Heart right ventricle (tissue), 16 donors: Measurements from ENCODE around the gene ALG1. TPM values are rescaled to one million over a fixed set of nuclear protein-coding genes. Genes with fewer than 3 reads are reported as not detected.
"Not testable (repeated sequence)": the region's sequence is repeated elsewhere in the genome, so short reads cannot be mapped to it uniquely, and the experiment has no call there.

Source experiments
- ATAC-seq, 8 donors: fragments of 200-7000 bp; cut with Tn5 transposase; one replicate each; pipeline ENCODE4 v1.9.1; 2020; ENCODE audit warnings: mild to moderate bottlenecking in 8 of 8, moderate library complexity in 8 of 8, moderate number of reproducible peaks in 1 of 8
- DNase-seq, 2 donors: peaks; one replicate each; pipeline ENCODE4 v3.0.0-alpha.2; 2020
- H3K27ac ChIP-seq, 10 donors: fragments of 200-600 bp; sonication (generic) in 2 of 10; one replicate each; pipeline versions ENCODE4 v1.5.0 to v1.8.0; 2020 to 2022; ENCODE audit warnings: mild to moderate bottlenecking in 3 of 10
- H3K27me3 ChIP-seq, 7 donors: fragments of 200-600 bp; one replicate each; pipeline ENCODE4 v1.8.0; 2021 to 2022; ENCODE audit warnings: mild to moderate bottlenecking in 2 of 7
- H3K36me3 ChIP-seq, 9 donors: fragments of 200-600 bp; sonication (generic) in 1 of 9; one replicate each; pipeline versions ENCODE4 v1.5.0 to v1.8.0; 2020 to 2022; ENCODE audit warnings: mild to moderate bottlenecking in 2 of 9
- H3K4me1 ChIP-seq, 9 donors: fragments of 200-600 bp; sonication (generic) in 1 of 9; one replicate each; pipeline versions ENCODE4 v1.5.0 to v1.8.0; 2020 to 2022; ENCODE audit warnings: mild to moderate bottlenecking in 4 of 9
- H3K4me3 ChIP-seq, 10 donors: fragments of 200-600 bp; sonication (generic) in 2 of 10; one replicate each; pipeline versions ENCODE4 v1.5.0 to v1.8.0; 2020 to 2022; ENCODE audit warnings: mild to moderate bottlenecking in 7 of 10, moderate library complexity in 2 of 10
- H3K9me3 ChIP-seq, 11 donors: fragments of 200-600 bp in 10 of 11; sonication (generic) in 2 of 11; one replicate each; pipeline versions ENCODE4 v1.5.0 to v1.8.0; 2013 to 2022; ENCODE audit warnings: mild to moderate bottlenecking in 2 of 11, control low read depth in 1 of 11, moderate library complexity in 1 of 11
- WGBS, 2 donors: extraction: QIAGEN DNeasy Blood & Tissue Kit; methylation state at CpG; one replicate each; pipeline ENCODE4 v1.1.7; 2013; ENCODE audit warnings: inconsistent platforms in 1 of 2; 5-methylcytosine and 5-hydroxymethylcytosine counted together
- intact Hi-C, 10 donors: fragments of 100-400 bp; cut with DNase I; formaldehyde crosslinking; loops; one replicate each; pipeline versions ENCODE4 v1.11.1 to v1.14.2; 2022
- polyA plus RNA-seq, 2 donors: library from polyadenylated mRNA; stranded (reverse); fragments of 200-250 nt; gene quantifications; one replicate each; pipeline ENCODE4 v1.2.3, GENCODE V29; 2013
- total RNA-seq, 10 donors: library from RNA; stranded (reverse); fragmentation: NEBNext Ultra II Directional in 3 of 10; extraction: Animal tissue kit (Norgen Biotek cat#: 25700) in 3 of 10; gene quantifications; one replicate each; pipeline versions ENCODE4 v1.2.1 to v1.2.4, GENCODE V29; 2021 to 2023
- TF ChIP-seq, protein P1 (sequence below), 9 donors: fragments of 200-600 bp; sonication (generic) in 2 of 9; IDR thresholded peaks; one replicate each; pipeline versions ENCODE4 v1.5.0 to v1.8.0; 2021 to 2022; ENCODE audit warnings: antibody characterized with exemption in 9 of 9, mild to moderate bottlenecking in 5 of 9, moderate library complexity in 1 of 9
- donor health status: Arrhythmogenic right ventricular cardiomyopathy.
- donor health status: ischemic (EF 13 %, LVEDD 7.1; RV severe dilation, severe dysfunction).
- donor health status: healthy with polysubstance abuse.
- donor health status: DM: no; HTN: yes; CAD: no.
- donor health status: DM: no; HTN: no; CAD: no.
- donor health status: ischemic (EF 25% LVEDD 6.9; RV normal size, moderate dysfunction).
- donor health status: ischemic (EF 25% LVEDD 5.7; RV mildly dilated, moderate dysfunction).
- donor health status: healthy.
- donor health status: DM: yes; HTN: yes; CAD: no.
- donor health status: Ischemic cardiomyopathy.
- donor health status: ischemic (EF 35%, LVEDD 5.7; RV mildly dilated, moderate dysfunction).
- donor health status: nonischemic (EF 11% LVEDD 7.7; RV severe dilation, severe dysfunction).
- donor health status: DM: yes; HTN: yes; CAD: no.
- donor health status: PGD.
- donor health status: ischemic (EF 29% LVEDD 5.4; RV normal size, mild dysfunction).
- donor health status: nonischemic (EF 23%, LVEDD 6.1; RV moderate dilation, normal function).

ALG1 gene
- total and polyA plus RNA-seq, 12 donors = 4.9 to 13.7 (median 8.4) TPM

- H3K27me3 ChIP-seq, H3K4me1 ChIP-seq, H3K9me3 ChIP-seq, H3K4me3 ChIP-seq, DNase-seq, H3K27ac ChIP-seq, intact Hi-C loops, ATAC-seq: not testable (repeated sequence)
- peaks cover 0 to 87% (median 5%) of the 10 kb centered on the region in 9 donors for H3K36me3 ChIP-seq
- WGBS, 2 donors = 83 to 91% methylated on average over 10 to 11 of the region's 11 CpGs
These were observed 12.6 kb downstream of the ALG1 start for GRCh38 chr16:5084099-5084731.

GRCh38 chr16:5084802-5085201 is 13.2 kb downstream of the ALG1 start:
- H3K4me3 ChIP-seq, ATAC-seq, H3K9me3 ChIP-seq, H3K27me3 ChIP-seq, H3K27ac ChIP-seq, H3K4me1 ChIP-seq, intact Hi-C loops: not testable (repeated sequence)
- TF ChIP-seq, protein P1, sequence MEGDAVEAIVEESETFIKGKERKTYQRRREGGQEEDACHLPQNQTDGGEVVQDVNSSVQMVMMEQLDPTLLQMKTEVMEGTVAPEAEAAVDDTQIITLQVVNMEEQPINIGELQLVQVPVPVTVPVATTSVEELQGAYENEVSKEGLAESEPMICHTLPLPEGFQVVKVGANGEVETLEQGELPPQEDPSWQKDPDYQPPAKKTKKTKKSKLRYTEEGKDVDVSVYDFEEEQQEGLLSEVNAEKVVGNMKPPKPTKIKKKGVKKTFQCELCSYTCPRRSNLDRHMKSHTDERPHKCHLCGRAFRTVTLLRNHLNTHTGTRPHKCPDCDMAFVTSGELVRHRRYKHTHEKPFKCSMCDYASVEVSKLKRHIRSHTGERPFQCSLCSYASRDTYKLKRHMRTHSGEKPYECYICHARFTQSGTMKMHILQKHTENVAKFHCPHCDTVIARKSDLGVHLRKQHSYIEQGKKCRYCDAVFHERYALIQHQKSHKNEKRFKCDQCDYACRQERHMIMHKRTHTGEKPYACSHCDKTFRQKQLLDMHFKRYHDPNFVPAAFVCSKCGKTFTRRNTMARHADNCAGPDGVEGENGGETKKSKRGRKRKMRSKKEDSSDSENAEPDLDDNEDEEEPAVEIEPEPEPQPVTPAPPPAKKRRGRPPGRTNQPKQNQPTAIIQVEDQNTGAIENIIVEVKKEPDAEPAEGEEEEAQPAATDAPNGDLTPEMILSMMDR (IDR thresholded peaks at IDR 0.05) = peak; percentile 27 to 68 (median 60)
- DNase-seq = peak; percentile 26 to 39
- H3K36me3 ChIP-seq = peaks cover 0 to 87% (median 5%) of the 10 kb centered on the region in 9 donors
- 64 to 66% methylated on average over 10 of the region's 10 CpGs for WGBS, 2 donors

DNA sequence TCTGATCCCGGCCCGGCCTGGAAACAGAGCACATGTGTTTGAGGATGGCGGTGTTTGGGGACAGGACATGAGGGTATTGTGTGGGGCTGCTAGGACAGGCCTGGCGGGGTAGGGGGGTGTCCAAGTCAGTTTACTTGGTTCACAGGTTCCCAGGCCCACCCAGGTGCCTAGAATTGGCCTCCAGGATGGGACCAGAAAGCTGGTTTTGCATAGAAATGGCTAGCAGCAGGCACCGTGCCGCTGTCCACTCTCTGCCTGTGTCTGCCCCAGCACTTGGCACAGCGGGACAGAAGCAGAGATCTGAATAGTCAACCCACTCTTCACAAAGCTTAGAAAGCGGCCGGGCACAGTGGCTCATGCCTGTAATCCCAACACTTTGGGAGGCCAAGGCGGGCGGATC is 14.1 kb downstream of the ALG1 start:
- WGBS, 2 donors = 82 to 91% methylated on average over 11 of the region's 11 CpGs
- DNase-seq, H3K4me1 ChIP-seq, H3K4me3 ChIP-seq, intact Hi-C loops, H3K9me3 ChIP-seq, H3K27ac ChIP-seq, ATAC-seq, H3K27me3 ChIP-seq: not testable (repeated sequence)
- peaks cover 0 to 88% (median 5%) of the 10 kb centered on the region in 9 donors for H3K36me3 ChIP-seq

DNA sequence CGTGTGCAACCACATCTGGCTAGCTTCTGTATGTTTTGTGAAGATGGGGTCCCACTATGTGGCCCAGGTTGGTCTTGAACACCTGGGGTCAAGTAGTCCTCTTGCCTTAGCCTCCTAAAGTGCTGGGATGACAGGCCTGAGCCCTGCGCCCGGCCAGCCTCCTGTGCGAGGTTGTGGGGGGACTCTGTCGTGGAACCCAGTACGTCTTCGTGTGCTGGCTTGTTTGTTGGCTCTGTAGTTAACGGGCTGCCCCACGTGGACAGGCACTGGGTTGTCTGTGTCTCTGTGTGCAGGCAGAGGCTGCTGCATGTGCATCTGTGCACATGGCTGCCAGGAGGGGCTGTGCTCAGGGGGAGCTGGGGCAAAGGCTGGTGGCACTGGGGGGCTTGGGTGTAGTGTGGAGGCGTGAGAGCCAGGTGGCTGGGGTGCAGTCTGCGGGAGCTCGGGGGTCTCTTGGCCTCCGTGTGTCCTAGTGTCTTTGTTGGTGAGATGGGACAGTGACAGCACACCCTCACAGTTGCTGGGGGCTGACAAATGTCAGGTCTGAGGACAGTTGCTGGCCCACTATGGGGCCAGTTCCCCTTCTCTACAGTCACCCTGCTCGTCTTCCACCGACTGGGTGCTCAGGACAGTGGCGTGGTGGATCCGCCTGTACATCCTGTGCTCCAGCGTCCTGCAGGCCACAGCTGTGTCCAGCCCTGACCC is 16.6 kb downstream of the ALG1 start:
- intact Hi-C loops, ATAC-seq, H3K4me1 ChIP-seq, DNase-seq, H3K27ac ChIP-seq, H3K9me3 ChIP-seq, H3K4me3 ChIP-seq, H3K27me3 ChIP-seq: not testable (repeated sequence)
- WGBS, 2 donors = 95% methylated on average over 18 of the region's 18 CpGs
- peaks cover 0 to 62% (median 5%) of the 10 kb centered on the region in 9 donors for H3K36me3 ChIP-seq

DNA sequence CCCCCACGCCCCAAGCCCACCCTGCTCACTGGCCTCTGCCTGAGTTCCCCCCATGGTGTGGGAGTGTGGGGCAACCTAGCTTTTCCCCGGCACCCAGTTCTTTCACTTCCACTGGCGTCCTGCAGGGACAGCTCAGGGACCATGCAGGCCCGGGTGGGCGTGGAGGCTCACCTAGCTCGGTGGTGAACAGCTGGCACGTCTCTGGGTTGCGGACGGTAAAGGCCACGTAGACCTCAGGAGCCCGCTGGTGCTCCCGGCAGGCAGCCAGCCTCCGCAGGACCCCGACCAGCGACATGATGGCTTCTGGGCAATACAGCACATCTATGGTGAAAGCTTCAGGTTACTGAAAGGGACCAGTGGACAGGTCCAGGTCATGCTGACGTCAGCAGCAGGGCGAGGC is 17.3 kb downstream of the ALG1 start:
- DNase-seq, intact Hi-C loops, ATAC-seq, H3K4me1 ChIP-seq, H3K9me3 ChIP-seq, H3K4me3 ChIP-seq, H3K27me3 ChIP-seq, H3K27ac ChIP-seq: not testable (repeated sequence)
- H3K36me3 ChIP-seq = peaks cover 0 to 56% (median 5%) of the 10 kb centered on the region in 9 donors
- 92 to 95% methylated on average over 17 of the region's 17 CpGs for WGBS, 2 donors

GRCh38 chr16:5089911-5090555 is 18.4 kb downstream of the ALG1 start:
- H3K27me3 ChIP-seq, H3K27ac ChIP-seq, intact Hi-C loops, DNase-seq, H3K9me3 ChIP-seq, H3K4me1 ChIP-seq, H3K4me3 ChIP-seq, ATAC-seq: not testable (repeated sequence)
- H3K36me3 ChIP-seq = peaks cover 0 to 53% (median 2%) of the 10 kb centered on the region in 9 donors
- WGBS, 2 donors = 88 to 90% methylated on average over 26 of the region's 26 CpGs

- intact Hi-C loops, H3K9me3 ChIP-seq, H3K4me3 ChIP-seq, ATAC-seq, DNase-seq, H3K4me1 ChIP-seq, H3K27me3 ChIP-seq, H3K27ac ChIP-seq: not testable (repeated sequence)
- WGBS, 2 donors = 87% methylated on average over 9 of the region's 9 CpGs
- H3K36me3 ChIP-seq = peaks cover 0 to 47% (median 0%) of the 10 kb centered on the region in 9 donors
These were observed 18.9 kb downstream of the ALG1 start for GRCh38 chr16:5090592-5090991.

DNA sequence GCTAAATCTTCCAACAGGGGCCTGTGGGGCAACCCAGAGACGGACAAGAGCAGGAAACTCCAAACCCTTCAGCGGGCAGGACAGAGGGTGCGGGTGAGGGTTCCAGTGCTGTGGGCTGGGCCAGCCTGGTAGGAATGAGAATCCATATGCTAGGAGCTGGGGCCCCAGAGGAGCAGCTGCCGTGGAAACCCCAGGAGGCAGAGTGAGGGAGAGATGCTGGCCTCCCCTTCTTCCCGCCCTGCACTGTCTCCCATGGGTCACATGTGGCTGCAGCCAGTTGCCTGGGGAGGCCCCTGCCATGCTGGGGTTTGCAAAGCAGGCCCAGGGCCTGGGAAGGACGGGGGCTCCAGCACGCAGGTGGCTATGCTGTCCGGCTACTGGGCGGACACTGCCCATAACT is 21.4 kb downstream of the ALG1 start:
- H3K27ac ChIP-seq, ATAC-seq, H3K9me3 ChIP-seq, H3K4me1 ChIP-seq, intact Hi-C loops, H3K27me3 ChIP-seq, DNase-seq, H3K4me3 ChIP-seq: not testable (repeated sequence)
- WGBS, 2 donors = 89 to 93% methylated on average over 6 to 9 of the region's 9 CpGs
- peaks cover 0 to 25% (median 0%) of the 10 kb centered on the region in 9 donors for H3K36me3 ChIP-seq

GRCh38 chr16:5093746-5094145 is 22.1 kb downstream of the ALG1 start:
- H3K36me3 ChIP-seq = peaks cover 0 to 19% (median 0%) of the 10 kb centered on the region in 9 donors
- WGBS, 2 donors = 66 to 73% methylated on average over 11 of the region's 11 CpGs
- H3K4me1 ChIP-seq, H3K4me3 ChIP-seq, ATAC-seq, H3K9me3 ChIP-seq, H3K27me3 ChIP-seq, H3K27ac ChIP-seq, DNase-seq, intact Hi-C loops: not testable (repeated sequence)
